ENCODE data around the gene GPC6.
"Not testable (repeated sequence)": the region's sequence is repeated elsewhere in the genome, so short reads cannot be mapped to it uniquely, and the experiment has no call there.

The GPC6 gene

DNA sequence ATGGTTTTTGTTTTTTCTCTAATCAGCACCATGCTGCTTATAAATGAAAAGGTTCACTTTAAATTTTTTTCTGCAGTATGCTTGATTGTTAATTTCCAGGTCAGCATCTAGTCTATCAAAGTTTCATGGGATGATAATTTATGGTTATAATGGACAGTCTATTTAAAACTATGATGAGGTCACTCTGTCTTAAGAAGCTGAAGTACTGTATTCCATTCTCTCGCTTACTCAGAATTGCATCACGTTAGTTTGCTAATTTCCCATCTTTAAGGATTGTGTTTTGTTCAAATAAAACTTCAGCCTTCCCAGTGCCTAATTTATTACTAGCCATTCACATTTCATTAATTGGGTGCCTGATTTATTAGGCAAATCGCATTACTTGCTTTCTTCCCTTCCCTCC is 94.3 kb downstream of the GPC6 start:
- no peak overlapping the region for H3K4me2 ChIP-seq
- H4K20me1 ChIP-seq (ENCODE audit: insufficient read depth) = no peaks in the 10 kb centered on the region
- H3K79me2 ChIP-seq (ENCODE audit: insufficient read depth, low read depth) = no peaks in the 10 kb centered on the region
- H3K4me1 ChIP-seq (ENCODE audit: low read depth, poor library complexity, severe bottlenecking) = no peaks in the 10 kb centered on the region
- no peak overlapping the region for H2AFZ ChIP-seq (ENCODE audit: low read depth)
- no peaks in the 10 kb centered on the region for H3K27me3 ChIP-seq (ENCODE audit: insufficient read depth, low read depth)
- no peak overlapping the region for H3K4me3 ChIP-seq (IDR thresholded peaks at IDR 0.05; ENCODE audit: insufficient read depth, low read depth, low read length)
- no peak overlapping the region for H3K27ac ChIP-seq
- no peak overlapping the region for H3K9ac ChIP-seq
- H3K36me3 ChIP-seq (ENCODE audit: insufficient read depth) = no peaks in the 10 kb centered on the region
- TF ChIP-seq, protein P1, sequence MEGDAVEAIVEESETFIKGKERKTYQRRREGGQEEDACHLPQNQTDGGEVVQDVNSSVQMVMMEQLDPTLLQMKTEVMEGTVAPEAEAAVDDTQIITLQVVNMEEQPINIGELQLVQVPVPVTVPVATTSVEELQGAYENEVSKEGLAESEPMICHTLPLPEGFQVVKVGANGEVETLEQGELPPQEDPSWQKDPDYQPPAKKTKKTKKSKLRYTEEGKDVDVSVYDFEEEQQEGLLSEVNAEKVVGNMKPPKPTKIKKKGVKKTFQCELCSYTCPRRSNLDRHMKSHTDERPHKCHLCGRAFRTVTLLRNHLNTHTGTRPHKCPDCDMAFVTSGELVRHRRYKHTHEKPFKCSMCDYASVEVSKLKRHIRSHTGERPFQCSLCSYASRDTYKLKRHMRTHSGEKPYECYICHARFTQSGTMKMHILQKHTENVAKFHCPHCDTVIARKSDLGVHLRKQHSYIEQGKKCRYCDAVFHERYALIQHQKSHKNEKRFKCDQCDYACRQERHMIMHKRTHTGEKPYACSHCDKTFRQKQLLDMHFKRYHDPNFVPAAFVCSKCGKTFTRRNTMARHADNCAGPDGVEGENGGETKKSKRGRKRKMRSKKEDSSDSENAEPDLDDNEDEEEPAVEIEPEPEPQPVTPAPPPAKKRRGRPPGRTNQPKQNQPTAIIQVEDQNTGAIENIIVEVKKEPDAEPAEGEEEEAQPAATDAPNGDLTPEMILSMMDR (conservative IDR thresholded peaks at IDR 0.05; ENCODE audit: low read depth, low read length) = no peak

DNA sequence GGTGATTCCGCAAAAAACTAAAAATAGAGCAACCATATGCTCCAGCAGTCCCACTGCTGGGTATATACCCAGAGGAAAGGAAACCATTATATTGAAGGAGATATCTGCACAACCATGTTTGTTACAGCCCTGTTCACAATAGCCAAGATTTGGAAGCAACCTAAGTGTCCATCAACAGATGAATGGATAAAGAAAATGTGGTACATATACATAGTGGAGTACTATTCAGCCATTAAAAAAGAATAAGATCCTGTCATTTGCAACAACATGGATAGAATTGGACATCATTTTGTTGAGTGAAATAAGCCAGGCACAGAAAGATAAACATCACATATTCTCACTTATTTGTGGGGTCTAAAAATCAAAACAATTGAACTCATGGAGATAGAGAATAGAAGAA is 97.3 kb downstream of the GPC6 start:
- not testable (repeated sequence) for H3K4me2 ChIP-seq; H3K9ac ChIP-seq; H3K27ac ChIP-seq; H4K20me1 ChIP-seq (ENCODE audit: insufficient read depth); H3K79me2 ChIP-seq (ENCODE audit: insufficient read depth, low read depth); H3K36me3 ChIP-seq (ENCODE audit: insufficient read depth); H3K4me3 ChIP-seq (IDR thresholded peaks at IDR 0.05; ENCODE audit: insufficient read depth, low read depth, low read length); H2AFZ ChIP-seq (ENCODE audit: low read depth); H3K4me1 ChIP-seq (ENCODE audit: low read depth, poor library complexity, severe bottlenecking); H3K27me3 ChIP-seq (ENCODE audit: insufficient read depth, low read depth)

DNA sequence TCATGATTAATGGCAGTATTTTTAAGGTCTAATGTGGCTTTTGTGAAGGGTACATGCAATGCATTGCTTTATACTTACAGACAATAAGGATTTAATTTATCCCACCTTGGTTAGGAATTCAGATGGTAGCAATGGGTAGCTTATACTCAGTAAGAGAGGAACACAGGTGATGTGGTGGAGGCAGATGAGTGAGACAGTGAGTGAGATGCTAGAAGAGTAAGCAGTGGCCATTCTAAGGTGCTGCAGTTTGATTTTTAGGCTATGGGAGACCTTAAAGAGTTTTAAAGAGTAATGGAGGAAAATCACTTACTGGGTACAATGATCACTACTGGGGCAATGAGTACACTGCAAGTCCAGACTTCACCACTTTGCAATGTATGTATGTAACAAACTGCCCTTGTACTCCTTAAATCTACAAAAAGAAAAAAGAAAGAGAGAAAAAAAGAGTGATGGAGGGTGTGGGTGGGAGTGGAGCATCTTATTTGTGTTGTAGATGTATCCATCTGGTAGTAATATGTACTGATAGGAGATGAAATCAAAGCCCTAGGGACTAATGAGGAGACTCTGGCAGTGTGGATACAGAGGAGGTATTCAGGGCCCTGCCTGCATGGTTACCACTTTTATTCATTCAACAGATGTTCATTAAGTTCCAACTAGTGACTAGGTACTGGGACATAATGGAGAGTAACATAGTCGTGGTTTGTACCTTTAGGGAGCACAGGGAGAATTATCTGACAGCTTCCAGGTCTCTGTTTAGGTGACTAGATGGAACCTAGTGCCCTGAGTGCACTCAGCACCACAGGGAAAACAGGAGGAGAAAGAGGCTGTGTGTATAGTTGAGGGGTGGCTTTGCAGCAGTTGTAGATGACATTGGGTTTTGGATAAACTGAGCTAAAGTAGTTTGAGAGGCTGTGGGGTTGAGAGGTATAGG is 99.0 kb downstream of the GPC6 start:
- H3K36me3 ChIP-seq (ENCODE audit: insufficient read depth) = no peaks in the 10 kb centered on the region
- no peaks in the 10 kb centered on the region for H3K4me1 ChIP-seq (ENCODE audit: low read depth, poor library complexity, severe bottlenecking)
- H3K9ac ChIP-seq = no peak overlapping the region
- no peaks in the 10 kb centered on the region for H3K27me3 ChIP-seq (ENCODE audit: insufficient read depth, low read depth)
- H2AFZ ChIP-seq (ENCODE audit: low read depth) = no peak overlapping the region
- no peak overlapping the region for H3K4me3 ChIP-seq (IDR thresholded peaks at IDR 0.05; ENCODE audit: insufficient read depth, low read depth, low read length)
- H4K20me1 ChIP-seq (ENCODE audit: insufficient read depth) = no peaks in the 10 kb centered on the region
- H3K4me2 ChIP-seq = no peak overlapping the region
- no peaks in the 10 kb centered on the region for H3K79me2 ChIP-seq (ENCODE audit: insufficient read depth, low read depth)
- TF ChIP-seq, protein P1 (conservative IDR thresholded peaks at IDR 0.05; ENCODE audit: low read depth, low read length) = no peak
- H3K27ac ChIP-seq = no peak overlapping the region

DNA sequence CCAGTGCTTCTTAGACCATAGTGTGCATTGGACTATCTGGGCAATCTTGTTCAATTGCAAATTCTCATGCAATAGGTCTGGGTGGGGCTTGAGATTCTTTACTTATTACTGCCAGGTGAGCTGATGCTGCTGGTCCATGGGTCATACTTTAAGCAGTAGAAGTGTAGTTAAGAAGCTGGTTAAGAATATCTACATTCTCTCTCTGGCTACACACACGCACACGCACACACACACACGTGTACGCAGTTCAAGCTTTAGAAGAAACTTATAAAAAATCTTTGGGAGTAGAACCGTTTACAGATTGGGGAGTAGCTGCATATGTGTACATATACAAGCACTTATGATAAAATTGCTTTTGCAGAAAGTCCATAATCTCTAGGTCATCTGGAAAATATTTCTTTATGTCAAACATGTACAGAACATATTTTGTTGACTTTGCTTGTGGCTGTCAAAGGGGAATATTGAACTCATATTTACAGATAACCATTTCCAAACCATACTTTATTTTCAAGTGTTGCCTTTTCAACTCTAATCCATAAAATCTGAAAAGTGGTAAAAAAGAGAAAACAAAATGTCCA is 99.7 kb downstream of the GPC6 start:
- Histone ChIP-seq H3K4me1 (ENCODE audit: low read depth, poor library complexity, severe bottlenecking) (no peaks in the 10 kb centered on the region), H3K27me3 (ENCODE audit: insufficient read depth, low read depth) (no peaks in the 10 kb centered on the region), H2AFZ (ENCODE audit: low read depth) (no peak overlapping the region), H3K27ac (no peak overlapping the region), H4K20me1 (ENCODE audit: insufficient read depth) (no peaks in the 10 kb centered on the region), H3K4me3 (IDR thresholded peaks at IDR 0.05; ENCODE audit: insufficient read depth, low read depth, low read length) (no peak overlapping the region), H3K4me2 (no peak overlapping the region), H3K9ac (no peak overlapping the region), H3K79me2 (ENCODE audit: insufficient read depth, low read depth) (no peaks in the 10 kb centered on the region), H3K36me3 (ENCODE audit: insufficient read depth) (no peaks in the 10 kb centered on the region)
- TF ChIP-seq, protein P1 (conservative IDR thresholded peaks at IDR 0.05; ENCODE audit: low read depth, low read length) = no peak

DNA sequence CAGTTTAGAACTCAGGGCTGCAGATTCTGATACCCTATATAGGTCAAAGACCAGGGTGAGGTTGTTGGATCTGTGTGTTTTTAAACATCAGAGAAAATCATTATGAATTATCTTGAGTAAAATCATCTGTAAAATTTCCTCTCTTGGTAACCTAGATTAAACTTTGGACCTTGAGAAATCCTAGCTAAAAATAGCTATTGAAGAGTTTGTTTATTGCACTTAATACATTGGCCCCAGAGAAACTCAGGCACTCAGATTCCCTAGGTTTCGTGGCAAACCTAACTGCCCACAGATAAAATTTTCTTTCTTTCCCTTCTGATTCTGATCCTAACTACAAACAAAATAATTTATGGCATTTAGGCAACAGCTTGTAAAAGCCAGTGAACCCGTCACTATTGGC is 102.3 kb downstream of the GPC6 start:
- no peaks in the 10 kb centered on the region for H4K20me1 ChIP-seq (ENCODE audit: insufficient read depth)
- no peak overlapping the region for H3K27ac ChIP-seq
- no peaks in the 10 kb centered on the region for H3K4me1 ChIP-seq (ENCODE audit: low read depth, poor library complexity, severe bottlenecking)
- no peak overlapping the region for H3K9ac ChIP-seq
- TF ChIP-seq, protein P1 (conservative IDR thresholded peaks at IDR 0.05; ENCODE audit: low read depth, low read length) = no peak
- no peaks in the 10 kb centered on the region for H3K27me3 ChIP-seq (ENCODE audit: insufficient read depth, low read depth)
- no peak overlapping the region for H2AFZ ChIP-seq (ENCODE audit: low read depth)
- H3K79me2 ChIP-seq (ENCODE audit: insufficient read depth, low read depth) = no peaks in the 10 kb centered on the region
- H3K4me3 ChIP-seq (IDR thresholded peaks at IDR 0.05; ENCODE audit: insufficient read depth, low read depth, low read length) = no peak overlapping the region
- H3K4me2 ChIP-seq = no peak overlapping the region
- no peaks in the 10 kb centered on the region for H3K36me3 ChIP-seq (ENCODE audit: insufficient read depth)
